ENCODE measurements around the gene TRIM62.
"Not testable (repeated sequence)": the region's sequence is repeated elsewhere in the genome, so short reads cannot be mapped to it uniquely, and the experiment has no call there.

TRIM62 gene

DNA sequence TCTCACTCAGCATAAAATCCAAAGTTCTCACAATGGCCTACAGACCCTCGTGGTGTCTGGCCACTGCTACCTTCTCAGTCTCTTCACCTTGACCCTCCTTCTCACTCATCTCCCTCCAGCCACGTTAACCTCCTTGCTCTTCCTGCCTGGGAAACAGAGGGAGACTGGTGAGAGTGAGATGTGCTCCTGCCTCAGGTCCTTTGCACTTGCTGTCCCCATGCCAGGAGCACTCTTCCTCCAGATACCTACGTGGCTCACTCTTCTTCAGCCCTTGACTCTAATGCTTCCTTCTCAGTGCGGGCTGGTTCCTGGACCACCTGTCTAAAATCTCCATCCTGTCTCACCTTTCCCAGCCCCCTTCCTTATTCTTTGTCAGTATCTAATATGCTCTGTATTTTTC is 24.7 kb downstream of the TRIM62 start:
- no peak for DNase-seq

DNA sequence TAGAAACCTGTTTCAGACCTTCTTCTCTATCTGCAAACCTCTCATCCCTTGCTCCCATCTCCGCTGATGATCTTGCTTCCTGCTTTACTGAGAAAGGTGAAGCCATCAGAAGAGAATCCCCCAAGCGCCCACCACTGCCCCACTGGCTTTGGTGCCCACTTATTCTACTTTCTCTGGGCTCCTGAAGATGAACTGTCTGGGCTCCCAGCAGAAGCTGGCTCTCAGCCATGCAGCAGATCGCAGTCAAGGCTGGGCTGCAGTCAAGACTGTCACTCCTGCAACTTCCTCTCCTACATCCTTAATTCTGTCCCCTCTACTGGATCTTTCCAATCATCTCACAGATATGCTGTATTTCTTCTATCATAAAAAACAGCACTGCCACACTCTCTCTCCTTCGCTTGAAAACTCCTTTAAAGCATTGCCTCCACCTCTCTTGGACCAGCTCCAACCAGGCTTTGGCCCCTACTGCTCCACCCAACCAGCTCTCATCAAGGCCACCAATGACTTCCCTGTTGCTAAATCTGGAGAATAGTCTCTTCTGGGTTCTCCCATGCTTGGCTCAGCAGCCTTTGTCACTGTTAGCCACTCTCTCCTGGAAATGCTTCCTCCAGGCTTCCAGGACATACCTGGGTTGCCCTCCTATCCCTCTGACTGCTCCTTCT is 25.8 kb downstream of the TRIM62 start:
- DNase-seq = no peak

- DNase-seq = no peak
These were observed 28.2 kb downstream of the TRIM62 start for GRCh38 chr1:33153650-33154049.

DNA sequence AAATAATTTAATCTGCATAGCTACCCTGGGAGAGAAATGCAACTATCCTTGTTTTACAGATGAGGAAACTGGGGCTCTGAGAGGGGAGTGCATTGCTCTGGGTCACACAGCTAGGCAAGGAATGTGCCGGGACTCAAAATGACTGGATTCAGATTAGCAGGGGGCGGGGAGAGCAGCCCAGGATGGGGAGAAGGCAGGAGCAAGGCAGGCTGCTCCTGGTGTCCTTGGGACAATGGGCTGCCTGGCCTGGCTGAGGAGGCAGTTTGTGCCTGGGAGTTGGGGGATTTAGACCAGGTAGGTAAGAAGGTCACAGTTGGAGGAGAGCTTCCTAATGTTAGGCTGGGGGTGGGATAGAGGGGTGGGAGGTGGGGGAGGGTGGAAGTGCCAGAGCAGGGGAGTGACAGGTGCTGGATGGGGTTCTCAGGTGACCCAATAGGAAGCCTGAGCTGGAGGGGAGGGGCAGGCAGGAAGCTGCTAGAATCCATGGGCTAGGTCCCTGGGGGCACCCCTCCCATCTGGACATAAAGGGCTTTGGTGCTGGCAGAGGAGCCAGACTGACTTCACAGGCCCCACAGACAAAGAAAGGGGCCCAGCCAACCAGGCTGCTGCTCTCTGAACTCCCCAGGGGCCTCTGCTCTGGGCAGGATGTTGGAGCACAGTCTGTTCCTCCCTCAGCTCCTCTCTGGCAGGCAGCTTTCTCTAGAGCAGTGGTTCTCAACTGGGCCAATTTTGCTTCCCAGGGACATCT is 29.0 kb downstream of the TRIM62 start:
- DNase-seq = no peak

GRCh38 chr1:33151116-33151515 is 30.7 kb downstream of the TRIM62 start:
- no peak for DNase-seq

DNA sequence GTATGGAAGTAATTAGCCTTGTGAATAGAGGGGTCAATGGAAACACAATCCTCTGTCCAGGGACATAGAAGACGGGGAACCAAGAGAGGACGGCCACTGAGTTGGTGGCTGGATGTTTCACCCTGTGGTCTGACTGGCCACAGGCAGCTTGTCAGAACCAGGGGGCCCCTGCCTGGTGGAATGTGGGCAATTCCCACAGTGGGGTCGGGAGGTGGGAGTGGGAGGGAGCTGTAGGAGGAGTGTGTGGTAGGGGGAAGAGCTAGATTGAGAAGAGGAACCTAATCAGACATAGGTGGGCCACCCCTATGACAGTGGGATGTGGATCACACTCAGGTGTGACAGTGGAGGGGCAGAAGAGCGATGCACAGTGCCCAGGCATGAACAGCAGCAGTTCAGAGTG is 31.3 kb downstream of the TRIM62 start:
- DNase-seq = no peak

GRCh38 chr1:33149453-33150190 is 32.2 kb downstream of the TRIM62 start:
- DNase-seq = no peak

DNA sequence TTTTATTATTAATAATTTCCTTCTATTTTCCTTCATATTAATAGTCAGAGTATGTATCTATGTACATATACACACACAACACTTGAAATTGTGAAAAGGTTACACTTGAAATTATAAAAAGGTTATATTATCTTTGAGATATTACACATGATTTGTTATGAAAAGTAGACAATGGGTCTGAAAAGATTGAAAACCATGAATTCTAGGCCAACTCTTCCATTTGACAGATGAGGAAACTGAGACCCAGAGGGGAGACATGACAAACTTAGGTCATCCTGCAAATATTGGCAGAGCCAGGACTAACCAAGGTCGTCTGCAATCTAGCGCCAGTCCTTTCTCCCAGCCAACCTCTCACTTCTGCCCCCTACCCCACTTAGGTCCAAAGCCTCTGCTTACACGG is 33.2 kb downstream of the TRIM62 start:
- DNase-seq = no peak

DNA sequence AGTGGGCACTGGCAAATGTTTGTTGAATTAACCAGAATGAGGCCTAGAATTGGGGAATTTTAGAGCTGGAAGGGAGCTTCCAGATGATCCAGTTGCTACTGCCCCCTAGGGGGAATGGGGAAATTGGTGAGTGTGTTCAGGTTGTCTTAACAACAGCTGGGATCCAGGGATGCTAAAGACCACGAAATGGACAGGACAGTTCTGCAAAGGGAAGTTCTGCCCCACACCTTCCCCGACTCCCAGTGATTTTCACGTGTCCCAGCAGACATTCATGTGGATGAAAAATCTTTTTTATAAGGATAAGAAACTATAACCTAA is 33.9 kb downstream of the TRIM62 start:
- DNase-seq = no peak

DNA sequence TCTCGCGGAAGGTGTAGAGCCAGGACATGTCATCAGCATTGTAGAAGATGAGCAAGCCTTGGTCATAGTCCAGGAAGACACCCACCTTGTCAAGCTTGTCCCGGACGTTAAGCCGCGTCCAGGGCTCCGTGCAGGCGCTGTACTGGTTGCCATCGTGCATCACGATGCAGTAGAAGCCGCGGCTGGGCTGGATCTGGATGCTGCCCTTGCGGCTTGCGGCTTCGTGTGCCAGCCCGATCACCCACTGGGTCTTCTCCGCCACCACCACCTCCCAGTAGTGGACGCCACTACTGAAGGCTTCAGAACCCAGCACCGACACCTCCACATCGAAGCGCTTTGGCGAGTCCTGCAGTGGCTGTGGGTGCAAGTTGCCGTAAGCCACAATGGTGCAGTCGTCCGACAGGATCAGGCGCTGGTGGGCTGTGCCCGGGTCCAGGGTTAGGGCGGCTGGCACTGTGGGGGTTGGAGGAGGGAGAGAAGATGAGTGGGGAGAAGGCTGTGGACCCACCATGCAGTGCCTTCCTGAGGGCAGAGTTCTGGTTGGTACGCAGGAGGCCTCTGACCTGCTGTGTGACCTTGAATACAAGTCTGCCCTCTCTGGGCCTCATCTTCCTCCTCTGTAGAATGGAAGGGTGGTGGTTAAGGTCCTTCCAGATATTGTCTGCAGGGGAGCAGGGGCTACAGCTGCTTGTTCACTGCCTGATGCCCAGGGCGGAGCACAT is 34.4 kb downstream of the TRIM62 start:
- no peak for DNase-seq

DNA sequence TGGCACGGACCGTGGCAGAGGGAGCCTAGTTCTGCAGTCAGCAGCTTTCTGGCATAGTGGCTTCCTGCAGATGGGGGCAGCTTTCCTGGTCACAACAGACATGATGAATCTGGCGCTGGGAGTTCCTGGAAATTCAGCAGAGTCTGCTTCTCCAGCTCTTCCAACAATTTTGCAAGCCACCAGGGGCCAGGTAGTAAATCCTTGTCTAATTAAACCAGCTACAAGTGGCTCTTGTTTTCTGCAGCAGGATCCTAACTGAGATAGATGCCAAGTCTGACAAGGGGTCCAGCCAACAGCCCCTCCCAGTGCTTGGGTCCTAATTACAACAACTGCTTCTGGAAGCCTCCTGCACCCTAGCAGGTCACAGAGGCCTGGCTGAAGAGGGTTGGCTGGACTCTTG is 35.8 kb downstream of the TRIM62 start:
- DNase-seq = no peak

DNA sequence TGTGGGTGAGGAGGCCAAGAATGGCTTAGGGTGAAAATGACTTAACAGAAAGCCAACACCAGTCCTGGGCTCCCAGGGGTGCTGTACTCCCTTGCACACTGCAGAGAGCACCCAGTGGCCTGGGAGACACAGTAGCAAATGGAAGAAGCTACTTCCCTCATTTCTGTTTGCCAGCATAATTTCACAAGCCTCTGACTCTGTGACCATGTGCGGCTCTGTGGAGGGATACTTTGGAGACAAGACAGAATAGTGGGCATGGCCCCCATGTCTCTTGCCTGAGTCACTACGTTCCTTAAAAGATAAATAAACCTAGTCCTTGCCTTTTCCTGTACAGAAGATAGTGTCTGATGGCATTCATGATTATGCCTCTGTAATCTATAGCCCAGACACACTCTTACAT is 38.1 kb downstream of the TRIM62 start:
- no peak for DNase-seq

DNA sequence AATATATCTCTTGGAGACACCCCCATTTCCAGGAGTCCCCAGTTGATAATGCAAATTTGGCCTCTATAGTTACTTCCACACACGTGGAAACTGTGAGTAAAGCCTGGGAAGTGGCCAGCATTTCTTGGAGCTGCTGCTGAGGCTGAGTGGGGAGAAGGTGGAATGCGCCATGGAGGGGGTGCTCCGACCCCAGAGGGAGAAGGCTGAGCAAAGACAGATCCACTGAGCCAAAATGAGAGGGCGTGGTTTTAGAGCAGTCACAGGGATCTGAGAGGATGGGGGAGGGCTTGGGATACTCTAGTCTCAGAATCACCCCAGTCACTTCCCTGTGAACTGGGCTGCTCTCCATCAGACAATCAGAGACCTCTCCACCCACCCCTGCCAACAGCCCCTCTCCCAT is 38.7 kb downstream of the TRIM62 start:
- no peak for DNase-seq

DNA sequence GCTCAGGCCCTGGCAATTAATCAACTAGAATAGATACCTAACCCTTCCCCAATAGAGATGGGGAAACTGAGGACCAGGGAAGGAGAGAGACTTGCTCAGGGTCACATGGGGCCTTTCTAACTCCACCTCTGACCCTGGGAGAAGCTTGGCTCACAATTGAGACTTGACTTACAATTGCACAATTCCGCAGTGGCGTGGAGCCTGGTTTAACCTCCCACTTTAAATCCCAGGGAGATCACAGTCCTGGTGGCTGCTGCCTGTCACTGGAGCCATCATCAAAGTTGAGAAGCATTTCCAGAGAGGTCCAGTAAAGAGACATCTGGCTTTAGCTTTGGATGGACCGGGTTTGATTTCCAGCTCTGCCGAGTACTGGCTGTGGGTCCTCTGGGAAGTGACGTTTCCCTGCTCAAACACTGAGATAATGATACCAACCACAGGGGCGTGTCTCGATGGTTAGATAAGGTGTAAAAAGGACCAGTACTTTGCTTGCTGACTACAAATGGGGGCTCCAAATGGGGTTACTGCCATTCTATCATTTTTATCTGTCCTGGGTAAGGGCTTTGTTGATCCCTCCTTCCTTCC is 39.3 kb downstream of the TRIM62 start:
- DNase-seq = no peak

- DNase-seq = no peak
These were observed 40.1 kb downstream of the TRIM62 start for GRCh38 chr1:33141781-33142180.

DNA sequence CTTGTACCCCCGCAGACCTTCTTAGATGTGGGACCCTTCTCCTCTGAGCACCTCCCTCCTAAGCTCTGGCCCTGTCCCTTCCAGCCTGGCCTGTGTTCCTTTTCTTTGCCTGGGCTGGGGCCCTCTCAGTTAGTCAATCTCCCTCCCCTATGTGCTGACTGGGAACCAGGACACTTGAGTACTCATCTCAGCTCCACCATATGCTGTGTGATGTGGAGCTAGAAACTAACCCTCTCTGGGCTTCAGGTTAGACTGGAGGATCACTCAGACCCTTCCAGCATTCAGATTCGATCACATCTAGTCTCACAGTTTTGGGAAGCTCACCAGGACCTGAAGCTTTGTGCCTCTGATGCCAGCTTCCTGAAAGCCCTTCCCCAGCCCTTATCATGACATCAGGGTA is 40.6 kb downstream of the TRIM62 start:
- DNase-seq = no peak

- DNase-seq = no peak
These were observed 41.4 kb downstream of the TRIM62 start for GRCh38 chr1:33140153-33141149.

- peak; percentile 40 for DNase-seq
These were observed 44.0 kb downstream of the TRIM62 start for GRCh38 chr1:33137800-33138199.

- not testable (repeated sequence) for DNase-seq
These were observed 45.8 kb downstream of the TRIM62 start for GRCh38 chr1:33136041-33136440.

DNA sequence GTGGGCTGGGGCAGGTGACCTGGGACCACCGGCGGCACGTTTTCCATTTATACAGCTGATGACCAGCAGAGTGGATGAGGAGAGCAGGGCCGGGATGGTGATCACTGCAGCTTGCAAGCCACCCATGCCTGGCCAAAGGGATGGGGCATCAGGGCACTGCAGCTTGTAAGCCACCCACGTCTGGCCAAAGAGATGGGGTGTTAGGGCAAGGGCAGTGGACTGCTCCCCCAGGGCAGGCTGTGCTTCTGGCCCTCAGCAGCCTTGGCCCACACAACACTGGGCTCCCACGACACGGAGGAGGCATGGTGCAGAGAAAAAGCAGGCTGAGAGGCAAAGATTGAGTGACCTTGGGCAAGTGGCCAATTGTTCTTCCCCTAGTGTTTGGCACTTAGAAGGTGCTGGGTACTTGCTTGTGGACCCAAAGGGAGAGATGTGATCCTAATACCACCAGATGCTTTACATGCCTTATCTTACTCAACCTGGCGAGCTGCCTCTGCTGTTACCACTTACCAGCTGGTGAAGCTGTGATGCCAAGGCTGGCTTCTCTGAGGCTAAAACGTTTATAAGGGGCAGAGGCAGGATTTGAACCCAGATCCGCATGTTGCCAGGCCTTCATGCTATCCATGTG is 48.3 kb downstream of the TRIM62 start:
- no peak for DNase-seq

GRCh38 chr1:33132549-33132948 is 49.3 kb downstream of the TRIM62 start:
- no peak for DNase-seq
